Measurements from ENCODE around the gene SCYGR1. TPM values are rescaled to one million over a fixed set of nuclear protein-coding genes. Genes with fewer than 3 reads are reported as not detected.
A peak's percentile ranks its signal among the peaks of the same experiment; 100 is the strongest.
"Not testable (repeated sequence)": the region's sequence is repeated elsewhere in the genome, so short reads cannot be mapped to it uniquely, and the experiment has no call there.

SCYGR1 gene
- total RNA-seq, 1 donor from 2014 or later: not detected

GRCh38 chr2:227370791-227371312 lies 16.9 kb downstream of the SCYGR1 start:
- no peak for DNase-seq (ENCODE audit: low read depth)

- DNase-seq (ENCODE audit: low read depth): no peak
Measured at GRCh38 chr2:227370092-227370491, 17.7 kb downstream of the SCYGR1 start.

- DNase-seq (ENCODE audit: low read depth): no peak
Measured at GRCh38 chr2:227368574-227368973, 19.2 kb downstream of the SCYGR1 start.

GRCh38 chr2:227367427-227367795 lies 20.3 kb downstream of the SCYGR1 start:
- DNase-seq (ENCODE audit: low read depth): no peak

- DNase-seq (ENCODE audit: low read depth): no peak
Measured at GRCh38 chr2:227366769-227367426, 20.9 kb downstream of the SCYGR1 start.

GRCh38 chr2:227365833-227366232 lies 21.9 kb downstream of the SCYGR1 start:
- DNase-seq (ENCODE audit: low read depth): no peak

- not testable (repeated sequence) for DNase-seq (ENCODE audit: low read depth)
Measured at GRCh38 chr2:227364585-227365263, 23.0 kb downstream of the SCYGR1 start.

- DNase-seq (ENCODE audit: low read depth): no peak
Measured at GRCh38 chr2:227363756-227364155, 24.0 kb downstream of the SCYGR1 start.

GRCh38 chr2:227360351-227360750 lies 27.4 kb downstream of the SCYGR1 start:
- DNase-seq (ENCODE audit: low read depth): no peak

GRCh38 chr2:227351639-227352038 lies 36.1 kb downstream of the SCYGR1 start:
- no peak for DNase-seq (ENCODE audit: low read depth)

GRCh38 chr2:227349989-227350612 lies 37.6 kb downstream of the SCYGR1 start:
- no peak for DNase-seq (ENCODE audit: low read depth)

GRCh38 chr2:227348324-227348723 lies 39.4 kb downstream of the SCYGR1 start:
- no peak for DNase-seq (ENCODE audit: low read depth)

GRCh38 chr2:227347117-227347516 lies 40.6 kb downstream of the SCYGR1 start:
- peak; percentile 44 for DNase-seq (ENCODE audit: low read depth)

GRCh38 chr2:227344231-227344630 lies 43.5 kb downstream of the SCYGR1 start:
- DNase-seq (ENCODE audit: low read depth): no peak

GRCh38 chr2:227341553-227341952 lies 46.2 kb downstream of the SCYGR1 start:
- no peak for DNase-seq (ENCODE audit: low read depth)

GRCh38 chr2:227340106-227340505 lies 47.6 kb downstream of the SCYGR1 start:
- no peak for DNase-seq (ENCODE audit: low read depth)

- peak; percentile 98 for DNase-seq (ENCODE audit: low read depth)
Measured at GRCh38 chr2:227339098-227339599, 48.6 kb downstream of the SCYGR1 start.

Other genes with a start within 250 kb of the SCYGR1 start
- 9.9 and 41.9 TPM in 2 replicates for gene COL4A4, start 223.7 kb downstream of the SCYGR1 start, total RNA-seq
- gene COL4A3, start 223.3 kb downstream of the SCYGR1 start, total RNA-seq: 1.7 and 30.8 TPM in 2 replicates
- 61.3 and 110 TPM in 2 replicates for gene MFF, start 62.7 kb downstream of the SCYGR1 start, total RNA-seq
- not detected in 2 replicates for gene TM4SF20, start 8.6 kb downstream of the SCYGR1 start, total RNA-seq
- 81.1 and 126 TPM in 2 replicates for gene AGFG1, start 84.2 kb upstream of the SCYGR1 start, total RNA-seq
- not detected in 2 replicates for gene SCYGR2, start 210.9 kb upstream of the SCYGR1 start, total RNA-seq
- not detected in 2 replicates for gene SCYGR3, start 226.9 kb upstream of the SCYGR1 start, total RNA-seq
- not detected in 2 replicates for gene SCYGR4, start 229.5 kb upstream of the SCYGR1 start, total RNA-seq

Measured in renal cortical epithelial cell (primary cell).